Activated naive CD4-positive, alpha-beta T cell treated with anti-CD3 and anti-CD28 coated beads, Interleukin-2, amount 50 U/mL, for 24 hours (primary cell): Measurements from ENCODE around the gene ELAPOR2.
"Not testable (repeated sequence)": the region's sequence is repeated elsewhere in the genome, so short reads cannot be mapped to it uniquely, and the experiment has no call there.

ENCODE experiments used
- H3K27ac Mint-ChIP-seq: one replicate; pipeline ENCODE4 v1.8.0; 2021; ENCODE audit warnings: mild to moderate bottlenecking, mixed read lengths
- H3K27me3 Mint-ChIP-seq: one replicate; pipeline ENCODE4 v1.8.0; 2021; ENCODE audit warnings: mixed read lengths
- H3K36me3 Mint-ChIP-seq: one replicate; pipeline ENCODE4 v1.8.0; 2021; ENCODE audit warnings: mixed read lengths
- H3K4me1 Mint-ChIP-seq: one replicate; pipeline ENCODE4 v1.8.0; 2021; ENCODE audit warnings: mixed read lengths
- H3K4me3 Mint-ChIP-seq: one replicate; pipeline ENCODE4 v1.8.0; 2021; ENCODE audit warnings: mild to moderate bottlenecking, mixed read lengths
- H3K9me3 Mint-ChIP-seq: one replicate; pipeline ENCODE4 v1.8.0; 2021; ENCODE audit warnings: mixed read lengths

The ELAPOR2 gene

GRCh38 chr7:87058744-87059524 is 520 bp downstream of the ELAPOR2 start:
- no peak overlapping the region for H3K27ac Mint-ChIP-seq
- peaks cover 13% of the 10 kb centered on the region for H3K4me1 Mint-ChIP-seq
- H3K36me3 Mint-ChIP-seq, result no peaks in the 10 kb centered on the region
- H3K9me3 Mint-ChIP-seq, result no peaks in the 10 kb centered on the region
- peaks cover 7% of the 10 kb centered on the region for H3K27me3 Mint-ChIP-seq
- H3K4me3 Mint-ChIP-seq, result peak overlapping the region; percentile 75

- H3K4me3 Mint-ChIP-seq, result no peak overlapping the region
- no peak overlapping the region for H3K27ac Mint-ChIP-seq
- H3K4me1 Mint-ChIP-seq, result peaks cover 13% of the 10 kb centered on the region
- peaks cover 7% of the 10 kb centered on the region for H3K27me3 Mint-ChIP-seq
- H3K36me3 Mint-ChIP-seq, result no peaks in the 10 kb centered on the region
- H3K9me3 Mint-ChIP-seq, result no peaks in the 10 kb centered on the region
These were observed 2.2 kb downstream of the ELAPOR2 start for GRCh38 chr7:87057210-87057609.

GRCh38 chr7:87056346-87056745 is 3.1 kb downstream of the ELAPOR2 start:
- Mint-ChIP-seq H3K27me3 (peaks cover 7% of the 10 kb centered on the region), H3K27ac (no peak overlapping the region), H3K4me1 (peaks cover 13% of the 10 kb centered on the region), H3K4me3 (no peak overlapping the region), H3K36me3 (no peaks in the 10 kb centered on the region), H3K9me3 (no peaks in the 10 kb centered on the region)

GRCh38 chr7:87048839-87049238 is 10.6 kb downstream of the ELAPOR2 start:
- no peaks in the 10 kb centered on the region for H3K4me1 Mint-ChIP-seq
- no peak overlapping the region for H3K27ac Mint-ChIP-seq
- H3K36me3 Mint-ChIP-seq, result no peaks in the 10 kb centered on the region
- no peak overlapping the region for H3K4me3 Mint-ChIP-seq
- H3K9me3 Mint-ChIP-seq, result peaks cover 7% of the 10 kb centered on the region
- no peaks in the 10 kb centered on the region for H3K27me3 Mint-ChIP-seq

GRCh38 chr7:87046456-87046855 is 13.0 kb downstream of the ELAPOR2 start:
- Mint-ChIP-seq H3K9me3 (peaks cover 13% of the 10 kb centered on the region), H3K36me3 (no peaks in the 10 kb centered on the region), H3K27ac (no peak overlapping the region), H3K4me1 (no peaks in the 10 kb centered on the region), H3K27me3 (no peaks in the 10 kb centered on the region), H3K4me3 (no peak overlapping the region)

GRCh38 chr7:87044713-87045112 is 14.7 kb downstream of the ELAPOR2 start:
- H3K36me3 Mint-ChIP-seq, H3K27ac Mint-ChIP-seq, H3K4me1 Mint-ChIP-seq, H3K4me3 Mint-ChIP-seq, H3K27me3 Mint-ChIP-seq: not testable (repeated sequence)
- peaks cover 13% of the 10 kb centered on the region for H3K9me3 Mint-ChIP-seq

GRCh38 chr7:87041586-87041985 is 17.9 kb downstream of the ELAPOR2 start:
- not testable (repeated sequence) for H3K36me3 Mint-ChIP-seq, H3K27ac Mint-ChIP-seq, H3K4me3 Mint-ChIP-seq, H3K27me3 Mint-ChIP-seq, H3K4me1 Mint-ChIP-seq
- peaks cover 13% of the 10 kb centered on the region for H3K9me3 Mint-ChIP-seq

- H3K9me3 Mint-ChIP-seq, H3K27me3 Mint-ChIP-seq, H3K4me1 Mint-ChIP-seq, H3K36me3 Mint-ChIP-seq: not testable (repeated sequence)
- Mint-ChIP-seq H3K27ac (peak overlapping the region; percentile 78), H3K4me3 (peak overlapping the region; percentile 84)
These were observed 19.7 kb downstream of the ELAPOR2 start for GRCh38 chr7:87039691-87040299.

GRCh38 chr7:87038993-87039690 is 20.3 kb downstream of the ELAPOR2 start:
- Mint-ChIP-seq H3K4me3 (peak overlapping the region; percentile 84), H3K9me3 (peaks cover 7% of the 10 kb centered on the region), H3K27ac (peak overlapping the region; percentile 71), H3K27me3 (peaks cover 4% of the 10 kb centered on the region), H3K4me1 (peaks cover 4% of the 10 kb centered on the region), H3K36me3 (no peaks in the 10 kb centered on the region)

- Mint-ChIP-seq H3K4me3 (no peak overlapping the region), H3K36me3 (no peaks in the 10 kb centered on the region), H3K4me1 (peaks cover 4% of the 10 kb centered on the region), H3K27me3 (peaks cover 9% of the 10 kb centered on the region), H3K9me3 (no peaks in the 10 kb centered on the region), H3K27ac (no peak overlapping the region)
These were observed 22.5 kb downstream of the ELAPOR2 start for GRCh38 chr7:87036985-87037384.

GRCh38 chr7:87032604-87033339 is 26.7 kb downstream of the ELAPOR2 start:
- H3K4me1 Mint-ChIP-seq, result peaks cover 4% of the 10 kb centered on the region
- no peaks in the 10 kb centered on the region for H3K9me3 Mint-ChIP-seq
- peaks cover 1% of the 10 kb centered on the region for H3K36me3 Mint-ChIP-seq
- no peak overlapping the region for H3K4me3 Mint-ChIP-seq
- H3K27me3 Mint-ChIP-seq, result peaks cover 8% of the 10 kb centered on the region
- H3K27ac Mint-ChIP-seq, result no peak overlapping the region

GRCh38 chr7:87029078-87029477 is 30.4 kb downstream of the ELAPOR2 start:
- H3K9me3 Mint-ChIP-seq, result no peaks in the 10 kb centered on the region
- H3K27ac Mint-ChIP-seq, result no peak overlapping the region
- no peaks in the 10 kb centered on the region for H3K4me1 Mint-ChIP-seq
- H3K4me3 Mint-ChIP-seq, result no peak overlapping the region
- peaks cover 1% of the 10 kb centered on the region for H3K36me3 Mint-ChIP-seq
- H3K27me3 Mint-ChIP-seq, result peaks cover 10% of the 10 kb centered on the region

GRCh38 chr7:87028636-87029035 is 30.8 kb downstream of the ELAPOR2 start:
- Mint-ChIP-seq H3K27me3 (peaks cover 10% of the 10 kb centered on the region), H3K27ac (no peak overlapping the region), H3K36me3 (peaks cover 1% of the 10 kb centered on the region), H3K4me3 (no peak overlapping the region), H3K4me1 (no peaks in the 10 kb centered on the region), H3K9me3 (no peaks in the 10 kb centered on the region)

GRCh38 chr7:87027900-87028299 is 31.6 kb downstream of the ELAPOR2 start:
- Mint-ChIP-seq H3K9me3 (no peaks in the 10 kb centered on the region), H3K27ac (no peak overlapping the region), H3K4me1 (no peaks in the 10 kb centered on the region), H3K27me3 (peaks cover 10% of the 10 kb centered on the region), H3K4me3 (no peak overlapping the region), H3K36me3 (peaks cover 1% of the 10 kb centered on the region)

- H3K27me3 Mint-ChIP-seq, result peaks cover 3% of the 10 kb centered on the region
- H3K36me3 Mint-ChIP-seq, result no peaks in the 10 kb centered on the region
- no peak overlapping the region for H3K27ac Mint-ChIP-seq
- no peak overlapping the region for H3K4me3 Mint-ChIP-seq
- no peaks in the 10 kb centered on the region for H3K9me3 Mint-ChIP-seq
- H3K4me1 Mint-ChIP-seq, result no peaks in the 10 kb centered on the region
These were observed 38.2 kb downstream of the ELAPOR2 start for GRCh38 chr7:87021285-87021684.
